GM18520 (cell line): ENCODE results near the gene PPM1M.
A peak's percentile ranks its signal among the peaks of the same experiment; 100 is the strongest.
"Not testable (repeated sequence)": the region's sequence is repeated elsewhere in the genome, so short reads cannot be mapped to it uniquely, and the experiment has no call there.

Experiments
- ATAC-seq: cut with Tn5 transposase; IDR thresholded peaks from one replicate; pipeline ENCODE4 v1.9.1; 2021; ENCODE audit not compliant: unreplicated experiment

PPM1M gene

DNA sequence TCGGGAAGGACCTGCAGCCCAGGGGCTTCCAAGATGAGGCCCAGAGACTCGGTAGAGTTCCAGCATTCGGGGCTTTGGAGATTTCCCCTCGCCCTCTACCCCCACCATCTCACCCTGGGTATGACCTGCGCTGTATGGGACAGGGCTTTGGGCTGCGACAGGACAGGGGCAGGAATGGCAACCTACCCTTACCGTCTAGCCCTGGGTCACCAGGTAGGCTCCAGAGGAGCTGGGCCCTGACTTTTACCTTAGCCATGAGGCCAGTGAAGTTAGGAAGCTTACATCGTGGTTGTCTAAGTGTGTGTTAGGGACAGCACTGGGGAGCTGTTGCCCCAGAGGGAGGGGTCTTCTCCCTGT lies 683 bp downstream of the PPM1M start:
- ATAC-seq, result no peak

- no peak for ATAC-seq
Observed at GRCh38 chr3:52246728-52247408, 1.3 kb downstream of the PPM1M start.

DNA sequence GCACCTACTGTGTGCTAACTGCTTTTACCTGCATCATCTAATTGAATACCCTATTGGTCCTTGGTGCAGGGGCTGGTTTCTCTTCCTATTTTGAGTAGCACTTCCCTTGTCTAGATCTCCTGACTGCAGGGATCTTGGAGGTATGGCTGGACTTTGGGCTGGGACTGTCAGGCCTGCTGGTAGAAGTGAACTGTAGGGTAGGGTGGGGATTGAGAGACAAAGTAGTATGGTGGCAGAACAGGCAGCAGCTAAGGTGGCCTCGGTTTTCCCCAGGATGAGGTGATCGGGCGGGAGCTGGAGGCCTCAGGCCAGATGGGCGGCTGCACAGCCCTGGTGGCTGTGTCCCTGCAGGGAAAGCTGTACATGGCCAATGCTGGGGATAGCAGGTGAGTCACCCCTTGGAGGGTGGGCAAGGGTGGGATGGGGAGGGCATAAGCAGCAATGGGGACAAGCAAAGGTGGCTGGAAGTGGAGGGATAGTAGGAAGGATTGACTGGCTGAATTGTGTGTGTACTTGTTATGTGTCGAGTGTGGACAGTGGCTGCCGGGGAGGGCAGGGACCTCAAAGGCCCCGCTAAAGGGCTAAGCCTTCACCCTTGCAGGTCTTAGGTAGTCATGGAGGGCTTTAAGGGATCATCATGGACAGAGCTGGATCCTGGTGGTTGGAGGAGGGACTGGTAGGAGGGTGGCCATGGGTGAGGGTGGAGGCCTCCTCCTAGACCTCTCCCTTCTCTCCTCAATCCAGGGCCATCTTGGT lies 2.0 kb downstream of the PPM1M start:
- ATAC-seq, result no peak

DNA sequence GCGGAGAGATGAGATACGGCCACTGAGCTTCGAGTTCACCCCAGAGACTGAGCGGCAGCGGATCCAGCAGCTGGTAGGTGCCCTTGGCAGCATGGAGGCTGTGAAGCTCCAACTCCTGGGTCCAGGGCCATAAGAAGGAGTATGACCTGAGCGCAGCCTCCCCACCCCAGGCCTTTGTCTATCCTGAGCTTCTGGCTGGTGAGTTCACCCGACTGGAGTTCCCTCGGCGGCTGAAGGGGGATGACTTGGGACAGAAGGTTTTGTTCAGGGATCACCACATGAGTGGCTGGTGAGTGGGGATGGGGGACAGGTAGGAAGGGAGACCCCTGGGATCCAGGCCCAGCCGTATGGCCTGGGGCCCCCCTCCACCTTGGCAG lies 2.6 kb downstream of the PPM1M start:
- ATAC-seq, result no peak

DNA sequence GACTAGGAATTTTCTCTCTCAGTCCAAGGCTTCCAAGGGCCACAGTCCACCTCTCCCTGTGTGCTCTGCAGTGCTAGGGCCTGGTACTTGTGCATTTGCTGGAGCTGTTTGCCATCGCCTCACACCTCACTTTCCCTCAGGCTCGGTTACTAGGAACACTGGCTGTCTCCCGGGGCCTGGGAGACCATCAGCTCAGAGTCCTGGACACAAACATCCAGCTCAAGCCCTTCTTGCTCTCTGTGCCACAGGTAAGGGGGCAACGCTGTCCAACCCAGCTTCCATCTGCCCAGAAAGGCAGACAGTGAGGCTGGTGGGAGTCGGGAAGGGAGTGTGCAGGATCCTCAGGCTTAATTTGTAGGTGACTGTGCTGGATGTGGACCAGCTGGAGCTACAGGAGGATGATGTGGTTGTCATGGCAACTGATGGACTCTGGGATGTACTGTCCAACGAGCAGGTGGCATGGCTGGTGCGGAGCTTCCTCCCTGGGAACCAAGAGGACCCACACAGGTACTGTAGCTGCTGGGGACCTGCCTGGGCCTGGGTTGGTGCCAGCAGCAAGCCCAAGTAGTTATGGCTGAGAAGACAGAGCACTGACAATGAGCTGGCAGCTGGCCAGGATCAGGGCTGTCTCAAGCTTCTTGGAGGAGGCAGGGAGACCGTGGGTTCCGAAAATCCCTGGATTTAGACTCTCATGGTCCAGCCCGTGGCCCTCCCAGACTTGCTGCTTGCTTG lies 3.4 kb downstream of the PPM1M start:
- no peak for ATAC-seq

GRCh38 chr3:52249683-52250082 lies 4.1 kb downstream of the PPM1M start:
- ATAC-seq, result no peak

DNA sequence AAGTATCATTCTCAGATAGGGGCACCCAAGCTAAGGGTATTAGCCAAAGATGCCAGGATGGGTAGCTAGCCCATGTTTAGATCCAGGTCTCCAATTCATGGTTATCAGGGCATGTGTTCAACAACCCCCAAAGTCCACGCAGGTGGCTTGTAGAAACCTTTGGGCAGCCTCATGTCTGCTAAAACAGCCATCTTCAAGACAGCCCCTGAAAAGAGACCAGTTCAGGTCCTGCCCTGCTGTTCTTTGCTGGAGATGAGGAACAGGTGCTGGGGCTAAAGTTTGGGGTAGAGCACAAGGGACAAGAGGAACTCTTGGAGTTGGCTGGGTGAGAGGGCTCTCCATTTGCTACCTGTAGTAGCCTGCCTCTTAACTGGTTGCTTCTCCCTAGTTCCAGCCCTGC lies 4.6 kb downstream of the PPM1M start:
- ATAC-seq, result no peak

GRCh38 chr3:52253314-52254304 lies 8.1 kb downstream of the PPM1M start:
- ATAC-seq, result peak; percentile 74

DNA sequence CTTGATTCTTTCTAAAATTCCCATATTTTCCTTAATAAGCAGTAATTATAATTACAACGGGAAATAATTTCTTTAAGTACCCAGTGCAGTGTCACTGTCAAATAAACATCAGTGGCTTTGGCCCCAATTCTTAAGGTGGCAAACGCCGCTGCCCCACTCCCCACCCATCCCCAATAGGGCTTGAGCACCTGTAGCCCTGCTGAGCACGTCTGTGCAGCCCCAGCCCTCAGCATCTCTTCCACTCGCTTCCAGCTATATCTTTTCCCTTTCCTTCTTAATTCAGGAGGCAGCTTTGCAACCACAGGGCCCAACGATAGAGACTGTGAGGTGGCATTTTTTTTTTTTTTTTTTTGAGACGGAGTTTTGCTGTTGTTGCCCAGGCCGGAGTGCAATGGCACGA lies 9.0 kb downstream of the PPM1M start:
- ATAC-seq, result no peak

DNA sequence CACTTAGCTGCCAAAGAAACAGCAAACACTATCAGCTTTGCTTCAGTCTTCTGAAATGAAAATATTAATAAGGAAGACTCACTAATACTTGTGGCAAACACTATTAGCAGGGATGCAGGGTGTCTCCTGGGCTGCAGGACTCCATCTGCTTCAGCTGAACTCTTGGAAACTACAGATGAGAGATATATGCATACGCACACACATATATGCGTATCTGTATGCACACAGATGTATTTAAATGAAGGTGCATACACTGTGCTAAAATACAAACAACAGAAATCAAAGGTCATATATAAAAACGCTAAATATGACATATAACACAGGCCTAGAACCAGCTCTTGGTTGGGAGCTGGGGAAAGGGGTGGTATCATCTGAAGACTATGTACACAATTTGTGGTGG lies 10.6 kb downstream of the PPM1M start:
- ATAC-seq, result no peak

GRCh38 chr3:52256622-52257021 lies 11.1 kb downstream of the PPM1M start:
- no peak for ATAC-seq

DNA sequence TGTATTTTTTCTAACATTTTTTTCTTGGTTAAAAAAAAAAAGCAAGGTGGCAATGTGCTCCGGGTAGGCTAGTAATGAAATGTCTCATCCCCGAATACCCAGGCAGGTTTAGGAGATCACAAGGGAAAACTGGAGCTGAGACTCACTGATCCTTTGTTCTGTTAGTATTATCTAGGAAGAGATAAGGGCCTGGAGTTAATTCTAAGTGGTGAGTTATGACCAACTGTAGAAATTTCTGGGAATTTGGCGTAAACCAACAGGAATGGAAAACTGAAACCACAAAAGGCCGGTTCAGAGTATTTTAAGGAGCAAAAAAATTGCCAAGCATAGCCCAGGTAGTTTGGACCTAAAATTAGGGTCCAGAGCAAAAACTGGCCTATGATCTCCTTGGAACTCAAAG lies 12.4 kb downstream of the PPM1M start:
- no peak for ATAC-seq

DNA sequence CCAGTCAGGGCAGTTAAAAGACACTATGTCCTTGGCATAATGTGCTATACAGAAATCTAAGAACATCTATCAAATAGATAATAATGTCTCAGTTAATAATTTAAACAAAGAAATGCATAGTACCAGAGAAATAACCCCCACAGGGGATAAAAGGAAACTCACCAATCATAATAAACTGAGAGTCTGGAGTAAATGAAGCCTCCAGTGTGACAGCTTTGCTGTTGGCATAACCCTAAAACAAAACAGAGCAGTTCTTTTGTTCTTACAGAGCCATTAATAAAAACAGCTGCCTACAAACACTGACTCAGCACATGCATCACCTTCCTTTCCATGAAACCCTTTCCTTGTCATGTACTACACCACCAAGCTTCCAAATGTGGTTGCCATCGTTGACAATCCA lies 13.5 kb downstream of the PPM1M start:
- ATAC-seq, result no peak

DNA sequence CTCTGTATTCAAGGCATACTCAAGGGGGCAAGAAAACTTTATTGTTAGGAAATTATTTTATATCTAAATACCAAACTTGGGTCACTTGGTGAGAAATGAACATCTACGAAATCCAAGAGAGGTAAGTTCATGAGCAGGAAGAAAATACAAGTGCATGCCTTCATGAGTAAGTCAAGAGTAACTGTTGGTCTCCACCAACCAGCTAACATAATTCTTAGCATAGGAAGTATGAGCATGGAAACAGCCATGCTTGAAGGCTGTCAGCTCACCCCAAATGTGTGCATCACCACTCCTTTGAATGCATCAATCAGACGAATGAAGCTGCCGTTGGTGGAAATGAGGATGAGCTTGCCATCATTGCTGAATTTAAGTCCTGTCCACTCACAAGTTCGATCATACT lies 13.9 kb downstream of the PPM1M start:
- no peak for ATAC-seq

DNA sequence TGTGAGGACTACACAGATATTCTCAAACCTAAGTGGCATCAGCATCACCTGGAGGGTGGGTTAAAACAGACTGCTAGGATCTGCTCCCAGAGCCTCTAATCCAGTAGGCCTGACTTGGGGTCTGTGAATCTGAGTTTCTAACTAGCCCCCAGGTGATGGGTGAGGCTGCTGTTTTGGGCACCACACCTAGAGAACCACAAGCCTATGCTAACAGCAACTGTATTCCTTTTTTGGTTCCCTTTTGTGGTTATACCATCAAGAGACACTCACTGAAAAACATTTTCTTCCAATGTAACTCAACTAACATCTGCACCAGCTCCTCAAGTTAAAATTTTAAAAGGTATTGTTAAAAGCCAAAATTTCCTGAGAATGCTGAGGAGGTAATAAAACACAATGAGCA lies 16.9 kb downstream of the PPM1M start:
- ATAC-seq, result no peak

- no peak for ATAC-seq
Observed at GRCh38 chr3:52265387-52265786, 19.8 kb downstream of the PPM1M start.

DNA sequence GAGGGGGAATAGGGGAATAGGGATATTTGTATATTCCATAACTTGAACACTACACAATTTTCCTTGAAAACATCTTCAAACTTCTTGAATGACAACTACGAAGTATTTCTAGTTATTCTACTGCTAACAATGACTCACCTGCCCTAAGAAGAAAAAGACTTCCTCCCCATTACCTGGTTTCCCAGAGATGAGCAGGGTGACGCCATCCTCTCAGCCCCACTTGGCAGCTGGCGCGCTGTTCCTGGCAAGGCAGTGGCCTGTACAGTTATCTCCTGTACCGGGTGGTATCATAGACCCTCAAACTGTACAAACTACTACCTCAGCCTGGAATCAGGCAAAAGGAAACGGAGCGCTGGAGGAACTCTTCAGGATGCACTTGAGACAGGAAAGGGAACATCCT lies 22.5 kb downstream of the PPM1M start:
- ATAC-seq, result no peak

DNA sequence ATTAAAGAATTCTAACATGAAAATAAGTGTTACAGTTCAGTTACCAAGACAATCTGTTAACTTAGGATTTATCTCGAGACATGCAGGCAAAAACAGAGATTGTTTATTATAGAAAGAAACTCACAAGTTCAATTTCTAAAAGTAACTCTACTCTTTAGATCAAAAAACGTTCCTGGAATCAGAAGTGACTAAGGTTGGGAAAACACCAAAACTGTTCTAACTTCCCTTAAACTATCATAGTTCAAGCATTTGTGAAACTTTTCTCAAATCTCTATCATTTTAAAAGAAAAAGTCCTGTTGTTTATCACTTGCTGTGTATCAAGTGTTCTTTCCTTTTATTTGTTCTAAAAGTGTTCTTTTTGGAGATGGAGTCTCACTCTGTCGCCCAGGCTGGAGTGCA lies 24.2 kb downstream of the PPM1M start:
- no peak for ATAC-seq

GRCh38 chr3:52270252-52270754 lies 24.7 kb downstream of the PPM1M start:
- no peak for ATAC-seq

- ATAC-seq, result not testable (repeated sequence)
Observed at GRCh38 chr3:52272172-52272571, 26.6 kb downstream of the PPM1M start.

GRCh38 chr3:52272831-52273230 lies 27.3 kb downstream of the PPM1M start:
- no peak for ATAC-seq
